HG02973 (cell line): Measurements from ENCODE around the gene RPRM.
"Not testable (repeated sequence)": the region's sequence is repeated elsewhere in the genome, so short reads cannot be mapped to it uniquely, and the experiment has no call there.

Experiments used
- ATAC-seq: cut with Tn5 transposase; IDR thresholded peaks from one replicate; pipeline ENCODE4 v1.9.1; 2021; ENCODE audit warnings: moderate library complexity; ENCODE audit not compliant: unreplicated experiment

The RPRM gene

GRCh38 chr2:153461453-153461852, 17.1 kb downstream of the RPRM start:
- no peak for ATAC-seq

- no peak for ATAC-seq
Observed at GRCh38 chr2:153455861-153456260, 22.7 kb downstream of the RPRM start.

DNA sequence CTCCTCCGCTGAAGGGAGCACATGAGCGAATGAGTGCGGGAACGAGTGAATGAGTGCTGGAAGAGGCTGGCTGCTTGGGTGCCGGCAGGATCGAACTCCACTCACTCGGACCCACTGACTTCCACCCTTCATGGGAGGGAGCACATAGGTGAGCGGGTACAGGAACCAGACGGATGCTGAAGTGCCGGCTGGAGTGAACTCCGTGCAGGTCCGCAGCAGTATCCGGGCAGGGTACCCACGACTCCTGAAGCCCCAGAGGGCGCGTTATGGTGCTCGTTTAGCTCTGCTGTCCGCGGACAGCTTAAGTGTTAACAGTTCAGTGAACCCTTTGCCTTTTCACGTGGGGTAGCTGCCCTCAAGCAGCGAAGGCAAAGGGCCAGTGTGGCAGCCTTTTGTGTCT, 23.2 kb downstream of the RPRM start:
- ATAC-seq, result no peak

GRCh38 chr2:153451611-153452010, 27.0 kb downstream of the RPRM start:
- no peak for ATAC-seq

- no peak for ATAC-seq
Observed at GRCh38 chr2:153443106-153443505, 35.5 kb downstream of the RPRM start.

GRCh38 chr2:153442616-153443015, 35.9 kb downstream of the RPRM start:
- not testable (repeated sequence) for ATAC-seq

GRCh38 chr2:153440090-153440489, 38.5 kb downstream of the RPRM start:
- not testable (repeated sequence) for ATAC-seq

GRCh38 chr2:153433403-153433802, 45.2 kb downstream of the RPRM start:
- no peak for ATAC-seq

DNA sequence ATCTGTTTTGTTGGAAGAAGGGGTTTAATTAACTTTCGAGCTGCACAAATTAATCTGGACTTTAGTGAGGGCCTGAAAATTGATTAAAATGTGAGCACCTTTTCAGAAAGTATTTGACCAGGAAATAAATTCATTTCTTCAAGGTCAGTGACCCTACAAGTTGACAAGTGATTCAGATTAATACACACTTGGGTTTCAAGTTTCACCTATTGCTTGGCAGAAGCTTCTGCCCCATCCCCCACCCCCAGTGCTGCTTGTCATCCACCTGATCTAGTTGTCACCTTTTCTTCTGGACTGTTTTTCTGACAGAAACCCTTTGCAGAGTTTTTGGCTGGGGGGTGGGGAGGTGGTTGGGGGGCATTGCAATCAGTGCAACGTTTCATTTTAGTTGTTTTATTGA, 46.2 kb downstream of the RPRM start:
- ATAC-seq, result no peak

GRCh38 chr2:153431114-153431513, 47.4 kb downstream of the RPRM start:
- ATAC-seq, result no peak
